ENCODE data around the gene NR3C2.

- TF ChIP-seq CTCF (IDR thresholded peaks at IDR 0.05), result no peak
- no peak for TF ChIP-seq EZH2phosphoT487 (IDR thresholded peaks at IDR 0.05; ENCODE audit: borderline replicate concordance, low read depth)
- no peak for TF ChIP-seq ZBTB33 (IDR thresholded peaks at IDR 0.05; ENCODE audit: borderline replicate concordance, low read depth)
- TF ChIP-seq RXRA (IDR thresholded peaks at IDR 0.05; ENCODE audit: borderline replicate concordance, low read depth), result no peak
Observed at GRCh38 chr4:148059617-148060180, 382.5 kb downstream of the NR3C2 start.

Measured in SK-N-SH (cell line).